Heart left ventricle (tissue), 13 donors: Measurements from ENCODE around the gene DZIP1.

ENCODE experiments used
- POLR2A ChIP-seq, 2 donors: fragments of 450-650 bp; IDR thresholded peaks; one replicate each; pipeline ENCODE4 v1.6.1; 2017; ENCODE audit warnings: antibody characterized with exemption in 2 of 2, mild to moderate bottlenecking in 2 of 2, moderate library complexity in 2 of 2
- TF ChIP-seq, protein P1 (sequence below), 12 donors: fragments of 200-600 bp; sonication (generic) in 4 of 12; IDR thresholded peaks; one replicate each; pipeline versions ENCODE4 v1.5.0 to v1.8.0; 2018 to 2022; ENCODE audit warnings: antibody characterized with exemption in 12 of 12, mild to moderate bottlenecking in 5 of 12
- donor health status: ischemic (EF 13 %, LVEDD 7.1; RV severe dilation, severe dysfunction).
- donor health status: DM: no; HTN: yes; CAD: no.
- donor health status: DM: no; HTN: no; CAD: no.
- donor health status: ischemic (EF 25% LVEDD 6.9; RV normal size, moderate dysfunction).
- donor health status: ischemic (EF 25% LVEDD 5.7; RV mildly dilated, moderate dysfunction).
- donor health status: ischemic (EF 35%, LVEDD 5.7; RV mildly dilated, moderate dysfunction).
- donor health status: nonischemic (EF 11% LVEDD 7.7; RV severe dilation, severe dysfunction).
- donor health status: DM: yes; HTN: yes; CAD: no.
- donor health status: PGD.
- donor health status: ischemic (EF 29% LVEDD 5.4; RV normal size, mild dysfunction).
- donor health status: nonischemic (EF 23%, LVEDD 6.1; RV moderate dilation, normal function).

GRCh38 chr13:95568131-95568530 is 76.4 kb downstream of the DZIP1 start:
- TF ChIP-seq, protein P1, sequence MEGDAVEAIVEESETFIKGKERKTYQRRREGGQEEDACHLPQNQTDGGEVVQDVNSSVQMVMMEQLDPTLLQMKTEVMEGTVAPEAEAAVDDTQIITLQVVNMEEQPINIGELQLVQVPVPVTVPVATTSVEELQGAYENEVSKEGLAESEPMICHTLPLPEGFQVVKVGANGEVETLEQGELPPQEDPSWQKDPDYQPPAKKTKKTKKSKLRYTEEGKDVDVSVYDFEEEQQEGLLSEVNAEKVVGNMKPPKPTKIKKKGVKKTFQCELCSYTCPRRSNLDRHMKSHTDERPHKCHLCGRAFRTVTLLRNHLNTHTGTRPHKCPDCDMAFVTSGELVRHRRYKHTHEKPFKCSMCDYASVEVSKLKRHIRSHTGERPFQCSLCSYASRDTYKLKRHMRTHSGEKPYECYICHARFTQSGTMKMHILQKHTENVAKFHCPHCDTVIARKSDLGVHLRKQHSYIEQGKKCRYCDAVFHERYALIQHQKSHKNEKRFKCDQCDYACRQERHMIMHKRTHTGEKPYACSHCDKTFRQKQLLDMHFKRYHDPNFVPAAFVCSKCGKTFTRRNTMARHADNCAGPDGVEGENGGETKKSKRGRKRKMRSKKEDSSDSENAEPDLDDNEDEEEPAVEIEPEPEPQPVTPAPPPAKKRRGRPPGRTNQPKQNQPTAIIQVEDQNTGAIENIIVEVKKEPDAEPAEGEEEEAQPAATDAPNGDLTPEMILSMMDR (IDR thresholded peaks at IDR 0.05): no peak
- no peak for TF ChIP-seq POLR2A (IDR thresholded peaks at IDR 0.05)
